ENCODE results near the gene PADI6. TPM values are rescaled to one million over a fixed set of nuclear protein-coding genes. Genes with fewer than 3 reads are reported as not detected.

Gene PADI6
- polyA plus RNA-seq, 5 donors, result not detected

DNA sequence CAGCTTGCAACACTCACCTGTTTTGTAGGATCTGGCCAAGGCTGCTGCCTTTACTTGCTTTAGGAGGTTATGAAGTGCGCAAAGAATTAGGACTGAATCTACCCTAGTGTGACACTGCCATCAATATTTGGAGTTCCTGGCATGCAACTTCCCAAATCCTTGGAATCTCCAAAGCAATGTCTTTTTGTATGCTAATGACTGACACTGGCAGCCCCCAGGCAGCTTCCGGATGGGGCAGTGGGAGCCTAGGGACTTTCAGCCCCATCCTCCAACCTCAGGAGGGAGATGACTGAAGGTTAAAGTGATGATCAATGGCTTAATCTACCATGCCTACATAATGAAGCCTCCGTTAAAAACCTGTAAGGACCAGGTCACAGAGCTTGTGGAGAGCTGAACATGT is 62.0 kb downstream of the PADI6 start:
- DNase-seq, result no peak

DNA sequence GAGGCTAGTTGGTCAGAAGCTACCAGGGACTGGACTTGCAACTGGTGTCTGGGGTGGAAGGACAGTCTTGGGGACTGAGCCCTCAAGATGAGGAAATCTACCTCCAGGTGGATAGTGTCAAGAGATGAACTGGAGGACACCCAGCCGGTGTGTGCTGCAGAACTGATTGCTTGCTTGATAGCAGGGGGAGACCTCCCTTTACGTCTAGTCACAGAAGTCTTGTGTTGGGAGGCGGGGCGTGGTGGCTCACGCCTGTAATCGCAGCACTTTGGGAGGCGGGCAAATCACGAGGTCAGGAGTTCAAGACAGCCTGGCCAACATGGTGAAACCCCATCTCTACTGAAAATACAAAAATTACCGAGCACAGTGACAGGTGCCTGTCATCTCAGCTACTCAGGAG is 62.6 kb downstream of the PADI6 start:
- no peak for DNase-seq

DNA sequence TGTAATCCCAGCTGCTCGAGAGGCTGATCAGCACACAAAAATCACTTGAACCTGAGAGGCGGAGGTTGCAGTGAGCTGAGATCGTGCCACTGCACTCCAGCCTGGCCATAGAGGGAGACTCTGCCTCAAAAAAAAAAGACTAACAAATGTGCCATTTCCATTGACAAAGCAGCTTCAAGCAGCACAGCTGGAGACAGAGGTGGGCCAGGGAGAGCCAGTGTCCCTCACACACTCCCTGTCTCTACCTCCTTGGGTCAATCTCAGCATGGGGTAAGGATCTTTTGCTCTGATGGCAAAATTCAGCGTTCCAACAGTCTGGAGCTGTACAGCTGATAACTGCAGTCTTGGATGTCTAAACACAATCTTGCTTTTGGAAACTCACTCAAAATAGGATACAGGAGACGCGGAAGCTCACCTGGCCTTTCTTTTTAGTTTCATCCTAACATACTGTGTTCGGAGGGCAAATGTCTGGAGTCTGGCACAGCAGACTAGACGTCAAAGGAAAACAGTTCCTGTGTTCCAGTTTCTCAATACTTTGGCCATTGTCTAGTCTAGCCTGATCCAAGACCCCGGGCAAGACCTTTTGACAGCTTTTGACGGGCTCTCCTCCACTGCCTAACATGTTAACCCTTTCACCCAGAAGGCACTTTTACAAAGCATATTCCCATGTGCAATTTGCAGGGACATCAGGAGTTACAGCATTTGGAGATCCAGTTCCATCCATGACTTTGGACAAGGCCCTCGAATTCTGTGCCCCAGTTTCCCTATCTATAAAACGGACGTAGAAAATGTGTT is 64.6 kb downstream of the PADI6 start:
- no peak for DNase-seq

DNA sequence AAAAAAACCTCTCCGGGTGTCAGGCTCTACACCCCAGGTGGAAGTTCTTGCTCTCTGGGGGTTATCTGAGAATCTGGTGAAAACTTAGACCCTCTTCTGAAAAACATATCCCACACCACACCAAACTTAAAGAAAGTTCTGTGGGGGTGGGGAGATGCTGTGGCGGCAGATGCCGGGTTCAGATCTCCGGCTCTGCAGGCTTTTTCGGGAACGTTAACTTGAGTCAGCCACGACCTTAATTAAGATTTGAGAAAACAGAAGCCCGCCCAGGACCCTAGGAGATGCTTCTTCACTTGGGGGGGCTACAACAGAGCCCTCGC is 65.2 kb downstream of the PADI6 start:
- DNase-seq, result no peak

DNA sequence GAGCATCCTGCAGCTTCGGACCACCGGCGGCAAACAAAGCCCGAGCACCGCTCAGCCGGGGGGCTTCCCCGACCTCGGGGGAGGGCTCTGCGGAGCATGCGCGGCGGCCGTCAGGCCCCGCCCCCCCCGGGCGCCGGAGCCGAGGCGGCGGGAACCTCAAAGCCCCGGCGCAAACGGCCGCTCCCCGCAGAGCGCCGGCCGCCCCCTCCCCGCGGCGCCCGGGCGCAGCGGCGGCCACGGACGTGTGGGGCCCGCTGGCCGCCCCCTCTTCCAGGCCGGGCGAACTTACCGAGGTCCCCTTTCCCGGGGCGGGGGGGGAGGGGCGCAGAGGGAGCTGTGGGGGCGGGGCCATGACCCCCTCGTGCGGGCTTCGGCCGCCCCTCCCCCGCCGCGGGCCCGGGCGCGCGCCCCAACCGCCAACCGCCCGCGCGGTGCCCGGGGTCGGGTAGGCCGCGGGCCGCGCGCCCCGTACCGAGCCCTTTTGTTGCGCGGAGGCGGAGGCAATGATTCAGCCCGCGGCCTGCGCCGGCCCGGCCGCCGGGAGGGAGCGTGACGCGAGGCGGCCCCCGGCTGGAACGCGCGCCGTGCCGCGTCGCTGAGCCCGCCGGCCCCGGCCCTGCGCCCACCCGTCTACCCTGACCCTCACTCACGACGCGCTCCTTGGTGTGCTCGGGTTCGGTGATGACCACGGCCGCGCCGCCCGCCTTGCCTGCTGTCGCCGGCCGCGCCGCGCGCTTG is 65.8 kb downstream of the PADI6 start:
- DNase-seq, result peak in 1 of 2 donors; percentile 48

DNA sequence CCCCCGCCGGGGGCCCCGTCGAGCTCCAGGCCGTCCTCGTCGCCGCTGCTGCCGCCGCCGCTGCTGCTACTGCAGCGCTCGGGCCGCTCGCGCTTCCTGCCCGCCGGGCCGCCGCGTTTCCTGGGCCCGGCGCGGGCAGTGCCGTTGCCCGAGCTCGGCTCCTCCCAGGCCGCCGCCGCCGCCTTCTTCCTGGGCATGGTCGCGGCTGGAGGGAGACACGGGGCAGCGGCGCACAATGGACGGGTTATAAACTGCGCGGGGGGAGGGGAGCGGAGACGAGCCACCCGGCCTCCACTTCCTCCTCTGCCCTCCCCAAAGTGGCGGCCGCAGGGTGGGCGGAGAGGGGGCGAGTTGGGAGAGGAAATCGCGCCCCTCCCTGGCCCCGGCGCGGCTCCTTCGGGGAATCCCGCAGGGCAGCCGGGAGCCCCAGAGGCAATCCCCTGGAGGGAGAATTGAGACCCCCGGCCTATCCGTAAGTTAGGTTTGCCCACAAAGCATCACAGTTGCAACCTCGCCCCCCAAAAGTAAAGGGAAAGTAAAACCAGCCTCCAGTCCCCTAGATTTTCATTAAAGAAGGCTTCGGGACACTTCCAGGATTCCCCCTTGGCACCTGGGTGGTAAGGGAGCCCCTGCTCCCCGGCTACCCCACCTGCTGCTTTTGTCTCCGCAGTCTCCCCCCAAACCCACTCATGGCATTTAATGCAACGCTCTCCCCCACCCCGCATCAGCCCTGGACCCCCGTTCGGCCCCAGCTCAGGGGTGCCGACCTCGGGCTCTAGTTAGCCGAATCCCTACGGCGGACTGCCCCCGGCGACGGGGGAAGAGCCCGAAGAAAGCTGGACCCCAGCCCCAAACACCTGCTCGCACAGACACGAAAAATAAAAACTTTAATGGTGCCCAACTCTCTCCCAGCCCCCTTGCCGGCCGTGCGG is 66.6 kb downstream of the PADI6 start:
- DNase-seq, result no peak

DNA sequence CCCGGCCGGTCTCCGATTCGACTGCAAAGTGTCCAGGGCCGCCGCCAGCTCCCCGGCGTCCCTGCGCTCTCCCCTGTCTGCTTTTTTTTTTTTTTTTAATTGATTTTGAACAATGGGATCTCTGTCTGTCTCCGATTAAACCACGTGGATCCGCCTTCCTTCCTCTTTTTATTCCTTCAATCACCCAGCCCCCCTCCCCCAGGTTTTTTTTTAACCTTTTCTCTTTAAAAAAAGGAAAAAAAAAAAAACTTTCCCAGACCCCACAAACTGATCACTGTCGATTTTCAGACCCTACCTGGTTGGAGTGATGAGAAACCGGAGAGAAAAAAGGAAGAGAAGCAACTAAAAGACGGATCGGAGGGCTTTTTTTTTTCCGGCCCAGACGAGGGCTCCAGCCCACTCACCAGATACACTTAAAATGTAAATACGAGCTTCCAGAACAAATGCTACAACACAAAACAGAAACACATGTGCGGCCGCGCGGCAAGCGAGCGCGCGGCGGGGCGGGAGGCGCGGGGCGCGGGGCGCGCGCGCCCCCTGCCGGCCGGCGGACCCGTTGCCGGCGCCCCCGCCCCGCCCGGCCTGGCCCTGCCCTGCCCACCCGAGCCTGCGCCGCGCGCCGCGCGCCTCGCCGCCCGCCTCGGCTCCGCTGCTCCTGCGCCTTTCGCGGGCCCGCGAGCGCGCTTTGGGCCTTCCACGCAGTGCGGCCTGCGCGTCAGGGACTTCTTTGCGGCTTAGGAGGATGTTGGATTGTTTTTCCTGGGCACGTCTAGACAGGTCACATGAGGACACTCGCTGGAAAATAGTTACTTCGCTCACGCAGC is 67.5 kb downstream of the PADI6 start, which contains the start of gene RCC2:
Gene RCC2, minus strand, starts transcription at position 428 of the 824 bp plus-strand sequence. CDS start 1,163 bp downstream, outside the sequence.
- DNase-seq, result peak; percentile 52 to 61

DNA sequence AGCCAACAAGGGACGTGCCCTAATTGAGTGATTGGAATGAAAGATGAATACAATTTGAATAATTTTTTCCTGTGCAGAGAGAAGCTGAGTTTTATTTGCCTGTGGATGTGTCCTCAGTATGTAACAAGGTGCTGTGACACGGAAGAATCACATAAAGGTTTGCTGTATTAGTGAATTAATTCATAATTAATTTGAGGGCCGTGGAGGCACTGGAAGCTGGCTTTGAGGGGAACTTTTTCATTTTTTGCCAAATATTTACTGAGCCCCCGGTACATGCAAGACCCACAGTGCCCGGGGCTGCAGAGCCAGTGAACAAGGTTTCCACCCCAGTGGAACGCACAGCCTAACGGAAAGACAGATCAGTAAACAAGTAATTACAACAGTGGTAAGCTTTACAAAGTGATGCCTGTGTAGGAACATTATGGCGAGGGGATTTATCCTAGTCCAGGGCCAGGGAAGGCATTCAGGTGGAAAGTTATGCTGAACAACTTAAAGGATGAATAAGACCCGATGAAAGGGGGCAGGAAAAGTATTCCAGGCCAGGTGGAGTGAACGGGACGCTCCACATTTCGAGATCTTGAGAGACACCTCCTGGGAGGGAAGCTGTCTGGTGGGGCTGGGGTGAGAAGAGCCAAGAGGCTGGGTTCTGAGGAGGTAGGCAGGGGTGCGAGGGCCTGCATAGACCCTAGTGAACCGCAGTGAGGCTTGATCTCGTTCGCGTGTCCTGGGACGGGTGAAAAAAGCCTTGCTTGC is 68.3 kb downstream of the PADI6 start:
- no peak for DNase-seq

DNA sequence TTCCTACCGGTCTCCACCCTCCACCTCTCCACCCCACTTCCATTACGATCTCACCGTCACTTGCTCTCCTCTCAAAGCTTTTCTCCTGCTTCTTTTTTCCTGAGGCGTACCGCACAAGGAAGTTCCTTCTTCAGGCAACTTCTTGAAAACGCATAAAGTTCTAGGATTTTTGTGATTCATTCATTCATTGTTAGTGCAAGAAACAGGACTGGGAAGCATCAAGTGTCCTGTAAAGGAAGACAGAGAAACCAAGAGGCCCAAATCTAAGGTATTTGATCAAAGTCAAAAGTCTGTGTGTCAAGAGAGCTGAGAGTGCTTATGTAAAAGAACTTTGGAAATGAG is 68.8 kb downstream of the PADI6 start:
- no peak for DNase-seq

DNA sequence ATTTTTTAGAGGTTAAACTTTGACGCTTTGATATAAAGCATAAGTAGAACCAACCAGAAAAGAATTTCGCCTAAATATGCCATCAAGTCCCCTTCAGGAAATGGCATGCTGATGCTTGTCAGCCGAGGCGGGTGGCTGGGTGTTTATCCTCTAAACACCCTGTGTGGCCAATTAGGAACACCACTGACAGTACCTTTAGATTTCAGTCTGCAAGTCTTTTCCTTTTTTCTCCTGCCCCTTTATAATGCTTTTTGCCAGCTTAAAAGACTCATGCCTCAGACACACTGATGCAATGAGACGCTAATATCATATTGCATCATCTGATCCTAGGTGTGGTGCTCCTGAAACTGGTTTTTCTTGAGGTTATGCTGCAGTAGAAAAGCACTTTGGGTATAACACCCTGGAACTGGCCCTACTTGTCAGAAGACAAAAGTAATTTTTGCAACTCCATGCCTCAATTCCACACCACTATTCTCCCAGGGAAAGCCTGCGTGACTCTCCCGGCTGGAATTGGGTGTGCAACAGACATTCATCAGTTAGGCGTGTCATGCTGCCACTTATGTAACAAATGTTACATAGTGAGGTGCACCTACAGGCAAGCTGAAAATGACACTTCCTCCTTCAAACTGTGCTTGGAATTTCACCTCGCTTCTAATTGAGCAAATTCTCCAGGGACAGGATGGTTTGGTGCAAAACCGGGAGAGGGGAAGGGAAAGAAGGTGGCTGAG is 69.4 kb downstream of the PADI6 start:
- DNase-seq, result no peak

DNA sequence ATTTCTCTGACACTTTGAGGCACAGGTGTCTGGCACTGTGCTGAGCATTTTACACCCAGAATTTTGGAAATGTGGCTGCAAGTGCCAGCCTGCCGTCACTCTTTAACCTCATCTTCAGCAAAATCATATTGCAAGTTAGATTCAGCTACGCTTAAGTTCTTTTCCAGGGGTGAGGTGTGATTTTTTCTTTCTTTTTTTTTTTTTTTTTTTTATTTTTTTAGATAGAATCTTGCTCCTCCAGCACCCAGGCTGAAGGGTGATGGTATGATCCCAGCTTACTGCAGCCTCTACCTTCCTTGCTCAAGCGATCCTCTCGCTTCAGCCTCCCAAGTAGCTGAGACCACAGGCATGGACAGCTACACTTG is 70.0 kb downstream of the PADI6 start:
- DNase-seq, result no peak

DNA sequence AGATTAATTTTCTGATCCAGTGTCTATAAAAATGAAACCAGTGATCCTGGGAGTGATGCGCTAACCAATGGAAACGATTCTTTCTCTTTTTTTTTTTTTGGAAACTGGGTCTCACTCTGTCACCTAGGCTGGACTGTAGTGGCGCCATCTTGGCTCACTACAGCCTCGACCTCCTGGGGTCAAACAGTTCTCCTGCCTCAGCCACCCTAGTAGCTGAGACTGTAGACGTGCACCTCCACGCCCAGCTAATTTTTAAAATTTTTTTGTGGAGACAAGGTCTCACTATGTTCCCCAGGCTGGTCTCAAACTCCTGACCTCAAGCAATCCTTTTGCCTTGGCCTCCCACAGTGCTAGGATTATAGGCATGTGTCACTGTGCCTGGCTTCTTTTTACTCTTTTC is 70.8 kb downstream of the PADI6 start:
- no peak for DNase-seq

DNA sequence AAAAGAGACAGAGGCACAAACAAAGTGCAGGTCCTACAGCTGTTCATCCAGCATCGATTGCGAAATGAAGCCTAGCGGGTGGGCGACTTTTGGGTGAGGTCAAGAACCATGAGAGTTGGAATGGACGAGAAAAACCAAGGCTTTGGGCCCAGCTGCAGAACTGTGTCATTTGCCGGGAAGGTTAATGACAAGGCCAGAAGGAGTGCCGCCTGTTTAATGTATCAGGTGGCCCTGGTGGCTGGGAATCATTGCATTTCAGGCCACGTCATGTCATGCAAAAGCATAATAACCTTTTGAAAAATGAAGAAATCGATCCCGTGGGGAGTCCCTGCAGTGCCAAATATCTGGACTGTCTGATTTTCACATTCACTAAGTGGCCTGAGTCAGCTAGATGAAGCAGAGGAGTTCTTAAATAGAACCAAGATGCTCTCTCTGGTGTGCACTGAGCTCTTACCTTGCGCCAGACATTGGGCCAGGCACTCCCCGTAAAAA is 75.6 kb downstream of the PADI6 start:
- DNase-seq, result no peak

Other genes with a start within 250 kb of the PADI6 start
- under 1 TPM in 1 of 5 donors, not detected in 4; 0.05 TPM for gene PADI1, start 167.1 kb upstream of the PADI6 start, polyA plus RNA-seq (ENCODE audit: insufficient read depth in 1 of 5, insufficient read length in 5 of 5, low replicate concordance in 1 of 5)
- under 1 TPM in 2 of 5 donors, not detected in 3; 0.04 to 0.05 TPM for gene PADI3, start 123.1 kb upstream of the PADI6 start, polyA plus RNA-seq (ENCODE audit: insufficient read depth in 1 of 5, insufficient read length in 5 of 5, low replicate concordance in 1 of 5)
- gene PADI4, start 64.0 kb upstream of the PADI6 start, polyA plus RNA-seq (ENCODE audit: insufficient read depth in 1 of 5, insufficient read length in 5 of 5, low replicate concordance in 1 of 5), result 1 to 10 TPM; 1.0 to 3.3 (median 1.4) TPM
- gene RCC2, start 67.5 kb downstream of the PADI6 start, polyA plus RNA-seq (ENCODE audit: insufficient read depth in 1 of 5, insufficient read length in 5 of 5, low replicate concordance in 1 of 5), result 10 to 100 TPM; 77.8 to 93.6 (median 83.1) TPM
- 10 to 100 TPM; 13.8 to 23.0 (median 18.7) TPM for gene ARHGEF10L, start 167.5 kb downstream of the PADI6 start, polyA plus RNA-seq (ENCODE audit: insufficient read depth in 1 of 5, insufficient read length in 5 of 5, low replicate concordance in 1 of 5)

Measured in right lung (tissue), 5 donors.